H9 (cell line): ENCODE results near the gene PLXNB2. TPM values are rescaled to one million over a fixed set of nuclear protein-coding genes. Genes with fewer than 3 reads are reported as not detected.

Experiments
- DNase-seq: peaks from one replicate; pipeline ENCODE4 v3.0.0-alpha.2; 2017
- H2AFZ ChIP-seq: one replicate; pipeline ENCODE4 v1.6.1; 2013; ENCODE audit warnings: mild to moderate bottlenecking, low read length, control low read depth, moderate library complexity
- H2AK5ac ChIP-seq: 2 replicates; pipeline ENCODE4 v1.6.1; 2013; ENCODE audit warnings: low read length, control low read depth, mixed read lengths; ENCODE audit not compliant: insufficient read length
- H2BK120ac ChIP-seq: one replicate; pipeline ENCODE4 v1.6.1; 2013; ENCODE audit warnings: low read depth, mild to moderate bottlenecking, low read length, control low read depth, inconsistent platforms; ENCODE audit not compliant: poor library complexity, severe bottlenecking
- H2BK12ac ChIP-seq: 2 replicates; pipeline ENCODE4 v1.6.1; 2013; ENCODE audit warnings: low read length, control low read depth, mixed read lengths, low read depth; ENCODE audit not compliant: insufficient read length
- H2BK15ac ChIP-seq: 2 replicates; pipeline ENCODE4 v1.6.1; 2013; ENCODE audit warnings: low read depth, low read length, control low read depth
- H2BK20ac ChIP-seq: one replicate; pipeline ENCODE4 v1.6.1; 2013; ENCODE audit warnings: low read depth, mild to moderate bottlenecking, low read length, control low read depth, inconsistent platforms; ENCODE audit not compliant: poor library complexity, severe bottlenecking
- H2BK5ac ChIP-seq: 2 replicates; pipeline ENCODE4 v1.6.1; 2013; ENCODE audit warnings: low read length, control low read depth, mixed read lengths; ENCODE audit not compliant: insufficient read length
- H3K14ac ChIP-seq: 2 replicates; pipeline ENCODE4 v1.6.1; 2013; ENCODE audit warnings: low read length, control low read depth; ENCODE audit not compliant: insufficient read depth
- H3K18ac ChIP-seq: 2 replicates; pipeline ENCODE4 v1.6.1; 2013; ENCODE audit warnings: low read depth, mild to moderate bottlenecking, mixed read lengths, low read length, control low read depth; ENCODE audit not compliant: insufficient read length
- H3K23ac ChIP-seq: 2 replicates; pipeline ENCODE4 v1.6.1; 2013; ENCODE audit warnings: low read length, control low read depth, mixed read lengths, low read depth; ENCODE audit not compliant: insufficient read length
- H3K23me2 ChIP-seq: 2 replicates; pipeline ENCODE4 v1.6.1; 2013; ENCODE audit warnings: low read depth, mild to moderate bottlenecking, mixed read lengths, low read length, control low read depth; ENCODE audit not compliant: insufficient read length, poor library complexity, severe bottlenecking
- H3K27ac ChIP-seq: 2 replicates; pipeline ENCODE4 v1.5.1; 2013; ENCODE audit warnings: low read length, control low read depth, mixed read lengths, low read depth; ENCODE audit not compliant: insufficient read length
- H3K27me3 ChIP-seq: 2 replicates; pipeline ENCODE4 v1.6.1; 2013; ENCODE audit warnings: low read length, control low read depth, inconsistent platforms; ENCODE audit not compliant: insufficient read depth
- H3K4ac ChIP-seq: 2 replicates; pipeline ENCODE4 v1.6.1; 2013; ENCODE audit warnings: low read depth, mild to moderate bottlenecking, control low read depth, inconsistent platforms, low read length, moderate library complexity
- H3K4me1 ChIP-seq: 2 replicates; pipeline ENCODE4 v1.6.1; 2013; ENCODE audit warnings: low read length, control low read depth, inconsistent platforms; ENCODE audit not compliant: insufficient read depth
- H3K4me2 ChIP-seq: 2 replicates; pipeline ENCODE4 v1.6.1; 2013; ENCODE audit warnings: low read length, control low read depth, mixed read lengths; ENCODE audit not compliant: insufficient read length, insufficient read depth
- H3K56ac ChIP-seq: 2 replicates; pipeline ENCODE4 v1.6.1; 2013; ENCODE audit warnings: low read depth, mild to moderate bottlenecking, mixed read lengths, low read length, control low read depth; ENCODE audit not compliant: insufficient read length
- H3K79me1 ChIP-seq: 2 replicates; pipeline ENCODE4 v1.6.1; 2013; ENCODE audit warnings: low read depth, mild to moderate bottlenecking, moderate library complexity, low read length, control low read depth, inconsistent platforms; ENCODE audit not compliant: insufficient read depth, poor library complexity, severe bottlenecking
- H3K79me2 ChIP-seq: 2 replicates; pipeline ENCODE4 v1.6.1; 2013; ENCODE audit warnings: low read length, control low read depth, inconsistent platforms; ENCODE audit not compliant: insufficient read depth
- H3K9ac ChIP-seq: 2 replicates; pipeline ENCODE4 v1.6.1; 2013; ENCODE audit warnings: low read length, control low read depth, mixed read lengths; ENCODE audit not compliant: insufficient read length; ENCODE audit errors: extremely low read depth
- H3K9me3 ChIP-seq: one replicate; pipeline ENCODE4 v1.6.1; 2013; ENCODE audit warnings: low read depth, low read length, inconsistent platforms; ENCODE audit not compliant: control insufficient read depth
- H3T11ph ChIP-seq: one replicate; pipeline ENCODE4 v1.6.1; 2013; ENCODE audit warnings: mild to moderate bottlenecking, low read length, control low read depth, inconsistent platforms
- H4K20me1 ChIP-seq: one replicate; pipeline ENCODE4 v1.6.1; 2013; ENCODE audit not compliant: control insufficient read depth, insufficient read length, insufficient read depth
- H4K5ac ChIP-seq: 2 replicates; pipeline ENCODE4 v1.6.1; 2013; ENCODE audit warnings: low read depth, mild to moderate bottlenecking, mixed read lengths, low read length, control low read depth; ENCODE audit not compliant: insufficient read length
- H4K8ac ChIP-seq: replicated peaks from 2 replicates; pipeline ENCODE4 v1.6.1; 2013; ENCODE audit warnings: low read length, control low read depth, mixed read lengths, low read depth; ENCODE audit not compliant: insufficient read length
- H4K91ac ChIP-seq: 2 replicates; pipeline ENCODE4 v1.6.1; 2013; ENCODE audit warnings: low read depth, mild to moderate bottlenecking, moderate library complexity, mixed read lengths, low read length, control low read depth; ENCODE audit not compliant: insufficient read length
- H3K27ac Mint-ChIP-seq, 3 experiments: 2 replicates in 2 of 3; 3 replicates in 1 of 3; pipeline ENCODE4 v1.8.0; 2020 to 2021; ENCODE audit warnings: mixed read lengths in 3 of 3, mild to moderate bottlenecking in 1 of 3, moderate library complexity in 1 of 3
- H3K27me3 Mint-ChIP-seq: 2 replicates; pipeline ENCODE4 v1.8.0; 2021; ENCODE audit warnings: low read depth, mild to moderate bottlenecking, moderate library complexity, mixed read lengths
- H3K36me3 Mint-ChIP-seq, 3 experiments: 2 replicates in 2 of 3; 3 replicates in 1 of 3; pipeline ENCODE4 v1.8.0; 2020 to 2021; ENCODE audit warnings: low read depth in 3 of 3, mixed read lengths in 3 of 3; ENCODE audit not compliant: insufficient read depth in 1 of 3
- H3K4me1 Mint-ChIP-seq, 2 experiments: 2 replicates each; pipeline ENCODE4 v1.8.0; 2020; ENCODE audit warnings: mixed read lengths in 2 of 2
- H3K4me3 Mint-ChIP-seq, 2 experiments: 2 replicates in 1 of 2; 3 replicates in 1 of 2; pipeline ENCODE4 v1.8.0; 2020 to 2021; ENCODE audit warnings: mild to moderate bottlenecking in 2 of 2, mixed read lengths in 2 of 2, moderate library complexity in 1 of 2
- H3K9me3 Mint-ChIP-seq, 2 experiments: 2 replicates in 1 of 2; 3 replicates in 1 of 2; pipeline ENCODE4 v1.8.0; 2020; ENCODE audit warnings: mild to moderate bottlenecking in 2 of 2, mixed read lengths in 2 of 2, moderate library complexity in 1 of 2
- CTCF ChIP-seq: fragments of 200-600 bp; sonication (generic); conservative IDR thresholded peaks from 3 replicates; pipeline ENCODE4 v1.8.0; 2021; ENCODE audit warnings: antibody characterized with exemption, mild to moderate bottlenecking
- WGBS: extraction: QIAGEN DNeasy Blood & Tissue Kit; methylation state at CpG from one replicate; pipeline ENCODE4 v1.1.7; 2013; ENCODE audit warnings: missing lambda C conversion rate, low lambda C conversion rate, mixed read lengths; ENCODE audit not compliant: insufficient read length; ENCODE audit errors: extremely low coverage; 5-methylcytosine and 5-hydroxymethylcytosine counted together
- total RNA-seq: library from RNA; stranded (reverse); gene quantifications from 2 replicates; pipeline ENCODE4 v1.2.1, GENCODE V29; 2021

PLXNB2 gene
- total RNA-seq, 1 experiment from 2014 or later = 87.6 TPM

GRCh38 chr22:50314455-50315288 is 7.2 kb upstream of the PLXNB2 start:
- Mint-ChIP-seq H3K4me1 (peaks cover 6 to 7% of the 10 kb centered on the region in 2 experiments), H3K9me3 (no peaks in the 10 kb centered on the region), H3K36me3 (no peaks in the 10 kb centered on the region; a peak in 1 of 7 replicates), H3K27ac (peak overlapping the region in 1 of 3 experiments; percentile 16; a peak in 2 of 7 replicates), H3K27me3 (peaks cover 5% of the 10 kb centered on the region), H3K4me3 (no peak overlapping the region; a peak in 1 of 5 replicates)
- H4K5ac ChIP-seq = no peak overlapping the region
- no peak overlapping the region for H2BK15ac ChIP-seq
- H3K79me1 ChIP-seq = no peaks in the 10 kb centered on the region
- H3K18ac ChIP-seq = no peak overlapping the region
- no peak overlapping the region; the same call in 1 of the 2 replicates for H3K14ac ChIP-seq
- no peaks in the 10 kb centered on the region for H3K9me3 ChIP-seq
- H2AK5ac ChIP-seq = no peak overlapping the region
- H3T11ph ChIP-seq = no peak overlapping the region
- no peaks in the 10 kb centered on the region for H3K27me3 ChIP-seq
- no peak for TF ChIP-seq CTCF
- DNase-seq = peak; percentile 61
- no peak overlapping the region for H2BK120ac ChIP-seq
- no CpG with 5 or more reads among the region's 33 CpGs for WGBS
- H2BK5ac ChIP-seq = no peak overlapping the region
- no peak overlapping the region for H3K9ac ChIP-seq
- H2BK20ac ChIP-seq = no peak overlapping the region
- peaks cover 2% of the 10 kb centered on the region for H4K20me1 ChIP-seq
- no peaks in the 10 kb centered on the region for H3K23me2 ChIP-seq
- H2AFZ ChIP-seq = no peak overlapping the region
- H3K23ac ChIP-seq = no peak overlapping the region
- no peak overlapping the region for H4K91ac ChIP-seq
- H2BK12ac ChIP-seq = no peak overlapping the region
- no peak overlapping the region for H3K4ac ChIP-seq
- no peak overlapping the region for H3K27ac ChIP-seq
- H3K4me1 ChIP-seq = no peaks in the 10 kb centered on the region
- no peak overlapping the region for H4K8ac ChIP-seq
- no peak overlapping the region for H3K56ac ChIP-seq
- H3K79me2 ChIP-seq = no peaks in the 10 kb centered on the region
- no peak overlapping the region for H3K4me2 ChIP-seq
